Neural cell (in vitro differentiated cells): ENCODE data around the gene RND3.

ENCODE experiments used
- EP300 ChIP-seq: fragments of 450-650 bp; conservative IDR thresholded peaks from 2 replicates; pipeline ENCODE4 v1.6.1; 2014; ENCODE audit warnings: antibody characterized with exemption, mild to moderate bottlenecking, moderate library complexity; ENCODE audit not compliant: poor library complexity, severe bottlenecking
- EZH2 ChIP-seq: fragments of 200-600, 300-800 bp; shearing (Covaris generic), sonication (generic); IDR thresholded peaks from 2 replicates; pipeline ENCODE4 v1.6.1; 2014; ENCODE audit warnings: antibody characterized with exemption, low read length, borderline replicate concordance, mild to moderate bottlenecking; ENCODE audit not compliant: insufficient read depth, poor library complexity, severe bottlenecking
- MXI1 ChIP-seq: fragments of 450-650 bp; conservative IDR thresholded peaks from 2 replicates; pipeline ENCODE4 v1.6.1; 2014; ENCODE audit warnings: antibody characterized with exemption, mild to moderate bottlenecking; ENCODE audit not compliant: poor library complexity, severe bottlenecking
- POLR2AphosphoS5 ChIP-seq: IDR thresholded peaks from 2 replicates; pipeline ENCODE4 v1.6.1; 2012
- RAD21 ChIP-seq: fragments of 450-650 bp; conservative IDR thresholded peaks from 2 replicates; pipeline ENCODE4 v1.6.1; 2014; ENCODE audit warnings: antibody characterized with exemption, mild to moderate bottlenecking, moderate library complexity
- SMC3 ChIP-seq: fragments of 450-650 bp; conservative IDR thresholded peaks from 2 replicates; pipeline ENCODE4 v1.6.1; 2014; ENCODE audit warnings: antibody characterized with exemption, mild to moderate bottlenecking, moderate library complexity; ENCODE audit not compliant: poor library complexity
- TAF1 ChIP-seq: IDR thresholded peaks from 2 replicates; pipeline ENCODE4 v1.6.1; 2012; ENCODE audit warnings: low read depth
- TF ChIP-seq, protein P1 (sequence below): fragments of 450-650 bp; IDR thresholded peaks from 2 replicates; pipeline ENCODE4 v1.5.1; 2014; ENCODE audit warnings: antibody characterized with exemption, mild to moderate bottlenecking, moderate library complexity; ENCODE audit not compliant: poor library complexity, severe bottlenecking
- TF ChIP-seq, protein P2 (sequence below): IDR thresholded peaks from 2 replicates; pipeline ENCODE4 v1.6.1; 2012; ENCODE audit warnings: borderline replicate concordance

DNA sequence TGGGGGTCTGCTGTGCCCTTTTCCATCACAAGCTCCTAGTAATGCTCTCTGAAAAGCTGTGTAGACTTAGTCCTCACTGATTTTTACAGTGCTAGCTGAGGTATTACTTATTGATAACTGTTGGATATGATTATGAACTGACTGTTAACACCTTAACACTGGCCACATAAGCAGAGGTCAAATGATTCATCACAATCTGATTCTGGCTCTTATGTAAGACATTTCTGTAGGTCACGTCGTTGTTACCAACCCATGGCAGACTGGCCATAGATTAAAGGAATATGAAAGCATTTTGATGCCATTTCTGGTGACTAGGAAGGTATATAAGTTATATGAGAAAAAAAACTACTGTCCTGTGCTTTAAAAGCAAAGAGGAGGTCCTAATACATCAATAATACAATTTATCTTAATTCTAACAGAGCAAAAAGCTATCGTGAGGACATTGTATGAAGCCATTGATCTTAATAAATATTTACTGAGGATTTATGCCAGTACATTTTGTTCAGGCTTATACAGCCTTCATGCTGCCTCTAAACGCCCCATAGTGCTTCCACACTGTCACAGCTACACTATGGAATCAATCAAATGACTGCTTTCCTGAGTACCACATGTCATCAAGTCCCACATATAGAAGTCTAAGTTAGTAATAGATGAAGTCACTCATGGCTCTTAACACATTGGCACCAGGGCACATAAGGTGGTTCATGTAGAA, 6.9 kb upstream of the RND3 start:
- TF ChIP-seq EZH2 (no peak), POLR2AphosphoS5 (no peak), RAD21 (no peak), EP300 (no peak), MXI1 (no peak), SMC3 (no peak), TAF1 (no peak)
- TF ChIP-seq, protein P1, sequence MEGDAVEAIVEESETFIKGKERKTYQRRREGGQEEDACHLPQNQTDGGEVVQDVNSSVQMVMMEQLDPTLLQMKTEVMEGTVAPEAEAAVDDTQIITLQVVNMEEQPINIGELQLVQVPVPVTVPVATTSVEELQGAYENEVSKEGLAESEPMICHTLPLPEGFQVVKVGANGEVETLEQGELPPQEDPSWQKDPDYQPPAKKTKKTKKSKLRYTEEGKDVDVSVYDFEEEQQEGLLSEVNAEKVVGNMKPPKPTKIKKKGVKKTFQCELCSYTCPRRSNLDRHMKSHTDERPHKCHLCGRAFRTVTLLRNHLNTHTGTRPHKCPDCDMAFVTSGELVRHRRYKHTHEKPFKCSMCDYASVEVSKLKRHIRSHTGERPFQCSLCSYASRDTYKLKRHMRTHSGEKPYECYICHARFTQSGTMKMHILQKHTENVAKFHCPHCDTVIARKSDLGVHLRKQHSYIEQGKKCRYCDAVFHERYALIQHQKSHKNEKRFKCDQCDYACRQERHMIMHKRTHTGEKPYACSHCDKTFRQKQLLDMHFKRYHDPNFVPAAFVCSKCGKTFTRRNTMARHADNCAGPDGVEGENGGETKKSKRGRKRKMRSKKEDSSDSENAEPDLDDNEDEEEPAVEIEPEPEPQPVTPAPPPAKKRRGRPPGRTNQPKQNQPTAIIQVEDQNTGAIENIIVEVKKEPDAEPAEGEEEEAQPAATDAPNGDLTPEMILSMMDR = no peak
- TF ChIP-seq, protein P2, sequence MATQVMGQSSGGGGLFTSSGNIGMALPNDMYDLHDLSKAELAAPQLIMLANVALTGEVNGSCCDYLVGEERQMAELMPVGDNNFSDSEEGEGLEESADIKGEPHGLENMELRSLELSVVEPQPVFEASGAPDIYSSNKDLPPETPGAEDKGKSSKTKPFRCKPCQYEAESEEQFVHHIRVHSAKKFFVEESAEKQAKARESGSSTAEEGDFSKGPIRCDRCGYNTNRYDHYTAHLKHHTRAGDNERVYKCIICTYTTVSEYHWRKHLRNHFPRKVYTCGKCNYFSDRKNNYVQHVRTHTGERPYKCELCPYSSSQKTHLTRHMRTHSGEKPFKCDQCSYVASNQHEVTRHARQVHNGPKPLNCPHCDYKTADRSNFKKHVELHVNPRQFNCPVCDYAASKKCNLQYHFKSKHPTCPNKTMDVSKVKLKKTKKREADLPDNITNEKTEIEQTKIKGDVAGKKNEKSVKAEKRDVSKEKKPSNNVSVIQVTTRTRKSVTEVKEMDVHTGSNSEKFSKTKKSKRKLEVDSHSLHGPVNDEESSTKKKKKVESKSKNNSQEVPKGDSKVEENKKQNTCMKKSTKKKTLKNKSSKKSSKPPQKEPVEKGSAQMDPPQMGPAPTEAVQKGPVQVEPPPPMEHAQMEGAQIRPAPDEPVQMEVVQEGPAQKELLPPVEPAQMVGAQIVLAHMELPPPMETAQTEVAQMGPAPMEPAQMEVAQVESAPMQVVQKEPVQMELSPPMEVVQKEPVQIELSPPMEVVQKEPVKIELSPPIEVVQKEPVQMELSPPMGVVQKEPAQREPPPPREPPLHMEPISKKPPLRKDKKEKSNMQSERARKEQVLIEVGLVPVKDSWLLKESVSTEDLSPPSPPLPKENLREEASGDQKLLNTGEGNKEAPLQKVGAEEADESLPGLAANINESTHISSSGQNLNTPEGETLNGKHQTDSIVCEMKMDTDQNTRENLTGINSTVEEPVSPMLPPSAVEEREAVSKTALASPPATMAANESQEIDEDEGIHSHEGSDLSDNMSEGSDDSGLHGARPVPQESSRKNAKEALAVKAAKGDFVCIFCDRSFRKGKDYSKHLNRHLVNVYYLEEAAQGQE = no peak
